Stimulated activated CD4-positive, alpha-beta T cell treated with anti-CD3 and anti-CD28 coated beads, Interleukin-1b, Interleukin-23, amount 100 ng/mL, for 1 hour (primary cell): ENCODE data around the gene CA9.
"Not testable (repeated sequence)": the region's sequence is repeated elsewhere in the genome, so short reads cannot be mapped to it uniquely, and the experiment has no call there.

ENCODE experiments used
- DNase-seq, 2 donors: peaks; one replicate each; pipeline ENCODE4 v3.0.0-alpha.2; 2020; ENCODE audit warnings: low read depth in 2 of 2

The CA9 gene

DNA sequence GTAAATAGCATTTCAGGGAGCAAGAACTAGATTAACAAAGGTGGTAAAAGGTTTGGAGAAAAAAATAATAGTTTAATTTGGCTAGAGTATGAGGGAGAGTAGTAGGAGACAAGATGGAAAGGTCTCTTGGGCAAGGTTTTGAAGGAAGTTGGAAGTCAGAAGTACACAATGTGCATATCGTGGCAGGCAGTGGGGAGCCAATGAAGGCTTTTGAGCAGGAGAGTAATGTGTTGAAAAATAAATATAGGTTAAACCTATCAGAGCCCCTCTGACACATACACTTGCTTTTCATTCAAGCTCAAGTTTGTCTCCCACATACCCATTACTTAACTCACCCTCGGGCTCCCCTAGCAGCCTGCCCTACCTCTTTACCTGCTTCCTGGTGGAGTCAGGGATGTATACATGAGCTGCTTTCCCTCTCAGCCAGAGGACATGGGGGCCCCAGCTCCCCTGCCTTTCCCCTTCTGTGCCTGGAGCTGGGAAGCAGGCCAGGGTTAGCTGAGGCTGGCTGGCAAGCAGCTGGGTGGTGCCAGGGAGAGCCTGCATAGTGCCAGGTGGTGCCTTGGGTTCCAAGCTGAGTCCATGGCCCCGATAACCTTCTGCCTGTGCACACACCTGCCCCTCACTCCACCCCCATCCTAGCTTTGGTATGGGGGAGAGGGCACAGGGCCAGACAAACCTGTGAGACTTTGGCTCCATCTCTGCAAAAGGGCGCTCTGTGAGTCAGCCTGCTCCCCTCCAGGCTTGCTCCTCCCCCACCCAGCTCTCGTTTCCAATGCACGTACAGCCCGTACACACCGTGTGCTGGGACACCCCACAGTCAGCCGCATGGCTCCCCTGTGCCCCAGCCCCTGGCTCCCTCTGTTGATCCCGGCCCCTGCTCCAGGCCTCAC lies at the start of gene CA9:
Gene CA9 (plus strand): TSS at position 797 of the 893 bp plus-strand sequence. CDS start 32 bp downstream, at position 829.
- DNase-seq = no peak

DNA sequence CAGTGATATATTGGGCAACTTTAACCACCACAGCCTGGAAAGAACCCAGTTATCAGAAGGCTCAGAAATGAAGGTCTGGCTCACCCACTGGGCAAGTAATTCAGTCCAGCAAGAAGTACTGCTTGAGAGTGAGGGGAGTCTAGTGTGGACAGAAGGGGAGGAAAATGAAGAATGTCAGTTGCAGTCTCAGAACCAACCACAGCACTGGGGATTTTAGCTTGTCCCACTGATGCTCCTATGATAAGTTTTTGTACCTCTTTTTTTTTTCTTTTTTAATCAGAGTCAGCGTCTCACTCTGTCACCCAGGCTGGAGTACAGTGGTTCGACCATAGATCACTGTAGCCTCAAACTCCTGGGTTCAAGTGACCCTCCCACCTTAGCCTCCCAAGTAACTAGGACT lies 46.2 kb upstream of the CA9 start:
- no peak for DNase-seq

DNA sequence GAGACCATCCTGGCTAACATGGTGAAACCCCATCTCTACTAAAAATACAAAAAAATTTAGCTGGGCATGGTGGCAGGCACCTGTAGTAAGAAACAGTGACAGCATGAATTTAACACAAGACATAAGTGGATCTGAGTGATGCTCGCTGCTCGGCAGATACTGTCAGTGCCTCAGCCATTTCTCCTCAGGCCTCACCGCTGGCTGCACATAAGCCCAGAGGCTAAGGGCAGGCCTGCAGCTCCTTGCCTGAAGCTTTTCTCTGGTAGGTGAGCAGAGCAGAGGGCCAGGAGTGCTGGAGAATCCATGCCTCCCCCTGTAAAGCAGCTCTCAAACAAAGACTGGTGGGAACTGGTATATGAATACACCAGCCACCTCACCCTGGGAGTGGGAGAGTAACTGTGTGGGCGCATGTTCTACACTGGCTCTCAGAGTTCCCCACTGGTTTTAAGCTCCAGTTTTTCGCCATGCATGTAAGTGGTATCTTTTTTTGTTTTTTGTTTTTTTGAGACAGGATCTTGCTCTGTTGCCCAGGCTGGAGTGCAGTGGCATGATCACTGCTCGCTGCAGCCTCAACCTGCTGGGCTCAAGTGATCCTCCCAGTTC lies 45.2 kb upstream of the CA9 start:
- DNase-seq = no peak

DNA sequence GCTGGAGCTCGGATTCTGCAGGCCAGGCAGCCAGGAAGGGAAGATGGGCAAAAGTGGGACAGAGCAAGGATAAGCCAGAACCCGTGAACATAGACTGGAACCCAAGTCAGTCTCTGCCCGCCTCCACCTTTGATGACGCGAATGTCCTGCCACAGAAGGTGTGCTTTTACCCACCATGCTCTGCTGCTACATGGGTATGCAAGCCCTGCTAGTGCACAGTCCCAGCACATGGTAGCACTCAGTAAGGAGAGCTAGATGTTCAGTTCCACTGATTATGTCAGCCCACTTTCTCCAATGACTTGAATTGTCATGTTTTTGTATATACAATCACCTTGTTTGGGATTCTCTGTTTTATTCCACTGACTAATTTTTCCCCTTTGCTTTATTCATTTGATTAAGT lies 44.1 kb upstream of the CA9 start:
- no peak for DNase-seq

DNA sequence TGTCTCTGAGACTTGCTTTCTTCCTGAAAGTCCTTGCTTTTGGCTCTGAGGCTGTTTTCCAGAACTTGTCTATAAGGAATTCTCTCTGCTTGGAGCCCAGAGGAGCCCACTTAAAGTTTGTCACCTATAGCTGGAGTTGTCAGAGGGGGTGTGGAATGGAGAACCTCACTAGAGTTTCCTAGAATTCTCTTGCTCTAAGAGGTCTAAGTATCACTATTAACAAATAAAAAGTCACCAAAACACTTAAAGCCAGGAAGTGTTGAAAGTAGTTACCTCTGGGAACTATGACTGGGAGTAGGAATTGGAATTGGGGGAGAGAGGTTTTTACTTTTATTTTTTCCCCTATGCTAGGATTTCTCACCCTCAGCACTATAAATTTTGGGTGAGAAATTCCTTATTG lies 38.0 kb upstream of the CA9 start:
- DNase-seq = no peak

DNA sequence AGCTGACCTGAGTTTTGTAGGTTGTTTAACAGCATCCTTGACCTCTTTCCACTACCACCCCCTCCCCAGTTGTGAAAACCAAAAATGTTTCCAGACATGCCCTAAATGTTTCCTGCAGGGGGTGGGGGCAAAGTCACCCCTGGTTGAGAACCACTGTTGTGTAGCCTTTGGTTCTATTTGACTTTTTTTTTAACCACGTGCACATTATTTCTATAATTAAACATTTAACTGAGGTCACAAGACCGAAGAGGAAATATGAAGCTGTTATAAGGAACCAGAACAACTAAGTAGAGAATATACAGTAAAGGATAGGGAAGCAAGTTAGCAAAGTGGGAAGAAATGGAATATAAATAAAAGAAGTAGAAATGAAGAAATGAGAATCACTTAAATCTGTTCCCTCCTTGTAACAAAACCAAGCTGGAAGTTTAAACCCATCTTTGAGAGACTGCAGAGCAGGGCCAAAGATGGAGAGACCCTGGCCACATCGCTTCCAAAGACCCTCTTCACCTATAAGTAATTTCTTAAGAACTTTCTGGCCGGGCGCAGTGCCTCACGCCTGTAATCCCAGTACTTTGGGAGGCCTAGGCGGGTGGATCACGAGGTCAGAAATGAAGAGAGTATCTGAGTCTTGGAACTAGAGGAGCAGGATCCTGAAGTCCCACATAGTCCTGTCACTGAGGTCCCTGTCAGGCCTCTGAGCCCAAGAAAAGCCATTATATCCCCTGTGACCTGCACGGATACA lies 37.4 kb upstream of the CA9 start:
- DNase-seq = no peak

DNA sequence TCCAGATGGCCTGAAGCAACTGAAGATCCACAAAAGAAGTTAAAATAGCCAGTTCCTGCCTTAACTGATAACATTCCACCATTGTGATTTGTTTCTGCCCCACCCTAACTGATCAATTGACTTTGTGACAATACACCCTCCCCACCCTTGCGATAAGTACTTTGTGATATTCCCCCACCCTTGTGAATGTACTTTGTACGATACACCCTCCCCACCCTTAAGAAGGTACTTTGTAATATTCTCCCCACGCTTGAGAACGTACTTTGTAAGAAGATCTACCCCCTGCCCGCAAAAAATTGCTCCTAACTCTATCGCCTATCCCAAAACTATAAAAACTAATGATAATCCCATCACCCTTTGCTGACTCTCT lies 36.9 kb upstream of the CA9 start:
- DNase-seq = not testable (repeated sequence)

DNA sequence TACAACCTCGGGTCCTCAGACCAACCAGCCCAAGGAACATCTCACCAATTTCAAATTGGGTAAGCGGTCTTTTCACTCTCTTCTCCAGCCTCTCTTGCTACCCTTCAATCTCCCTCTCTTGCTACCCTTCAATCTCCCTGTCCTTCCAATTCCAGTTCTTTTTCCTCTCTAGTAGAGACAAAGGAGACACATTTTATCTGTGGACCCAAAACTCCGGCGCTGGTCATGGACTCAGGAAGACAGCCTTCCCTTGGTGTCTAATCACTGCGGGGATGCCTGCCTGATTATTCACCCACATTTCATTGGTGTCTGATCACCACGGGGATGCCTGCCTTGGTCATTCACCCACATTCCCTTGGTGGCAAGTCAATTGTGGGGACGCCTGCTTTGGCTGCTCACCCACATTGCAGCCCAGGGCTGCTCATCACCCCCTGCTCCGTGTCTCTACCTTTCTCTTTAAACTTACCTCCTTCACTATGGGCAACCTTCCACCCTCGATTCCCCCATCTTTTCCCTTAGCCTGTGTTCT lies 36.2 kb upstream of the CA9 start:
- not testable (repeated sequence) for DNase-seq

DNA sequence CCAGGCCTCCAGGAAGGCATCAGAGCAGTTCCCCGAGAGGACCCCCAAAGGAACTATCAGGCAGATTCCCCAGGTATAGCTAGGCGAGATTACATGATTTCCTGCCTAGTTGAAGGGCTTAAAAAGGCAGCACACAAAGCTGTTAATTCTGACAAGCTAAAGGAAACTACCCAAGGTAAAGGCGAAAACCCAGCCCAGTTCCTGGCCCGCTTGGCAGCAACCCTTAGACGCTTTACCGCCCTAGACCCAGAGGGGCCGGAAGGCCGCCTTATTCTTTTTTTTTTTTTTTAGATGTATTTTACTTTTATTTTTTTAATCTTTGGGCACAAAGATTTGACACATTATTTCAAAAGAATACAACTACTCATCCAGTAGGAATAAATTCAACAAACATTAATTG lies 35.0 kb upstream of the CA9 start:
- DNase-seq = not testable (repeated sequence)

DNA sequence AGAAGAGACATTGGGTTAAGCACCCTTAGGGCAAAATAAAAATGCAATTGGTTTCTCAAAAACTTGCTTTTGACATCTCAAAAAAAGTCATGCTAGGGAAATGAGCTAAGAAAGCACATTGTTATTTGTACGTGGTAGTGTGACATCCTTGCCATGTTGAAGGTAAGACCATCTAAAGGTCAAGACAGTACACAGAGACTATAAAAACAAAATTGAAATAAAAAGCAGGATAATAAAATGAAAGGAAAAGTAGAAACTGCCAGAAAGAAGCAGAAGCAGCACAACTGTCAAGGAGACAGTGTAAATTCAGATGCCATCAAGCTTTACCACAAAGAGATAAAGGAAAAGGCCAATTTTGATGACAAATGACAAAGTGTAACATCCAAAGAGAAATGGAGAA lies 34.5 kb upstream of the CA9 start:
- not testable (repeated sequence) for DNase-seq

DNA sequence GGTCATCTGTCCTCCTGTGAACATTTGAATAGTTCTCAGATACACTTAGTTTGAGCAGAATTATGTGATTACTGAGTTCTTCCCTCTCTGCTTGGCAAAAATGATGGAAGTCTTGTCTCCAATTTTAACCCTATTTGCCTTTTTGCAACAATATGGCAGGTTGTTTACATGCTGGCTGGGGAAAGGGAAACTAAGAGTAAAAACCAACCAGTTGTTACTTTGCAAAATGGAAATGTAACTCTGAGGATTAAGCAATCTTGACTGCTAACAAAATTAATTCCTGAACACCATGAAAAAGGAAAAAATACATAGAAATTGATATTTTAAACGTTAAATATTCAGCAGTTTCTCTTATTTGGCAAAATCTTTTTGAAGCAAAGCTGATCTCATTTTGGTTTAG lies 34.1 kb upstream of the CA9 start:
- DNase-seq = no peak

DNA sequence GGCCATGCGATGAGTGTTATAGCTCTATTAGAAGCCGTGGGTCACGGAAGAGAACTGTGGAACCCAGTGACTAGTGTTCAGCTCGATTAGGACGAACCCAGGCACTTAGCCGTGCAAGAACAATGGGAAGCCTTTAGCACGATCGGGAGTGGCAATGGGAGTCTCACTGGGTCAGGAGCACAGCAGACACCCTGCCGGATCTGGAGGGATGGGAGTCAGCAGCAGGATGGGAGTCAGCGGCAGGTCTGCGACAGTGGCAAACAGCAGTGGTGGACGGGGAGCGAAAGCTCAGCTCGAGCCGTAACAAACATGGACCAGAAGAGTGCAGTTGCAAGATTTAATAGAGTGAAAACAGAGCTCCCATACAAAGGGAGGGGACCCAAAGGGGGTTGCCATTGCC lies 33.3 kb upstream of the CA9 start:
- DNase-seq = not testable (repeated sequence)

DNA sequence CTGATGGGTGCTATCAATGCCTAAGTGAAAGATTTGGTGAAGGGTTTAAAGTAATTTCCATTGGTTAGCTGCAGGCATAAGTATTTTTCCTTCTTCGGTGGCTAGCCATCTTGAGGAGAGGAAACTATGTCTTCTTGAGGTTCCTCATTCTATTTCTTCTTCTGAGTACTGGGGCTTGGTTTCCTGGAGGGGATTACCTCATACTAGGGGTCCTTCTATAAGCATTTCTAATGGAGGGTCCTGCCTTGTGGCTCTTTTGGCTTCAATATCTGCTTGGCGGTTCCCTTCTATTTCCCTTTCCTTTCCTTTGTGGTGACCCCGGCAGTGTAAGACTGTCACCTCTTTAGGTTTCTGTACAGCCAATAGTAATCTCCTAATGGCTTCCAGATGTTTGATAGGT lies 32.2 kb upstream of the CA9 start:
- not testable (repeated sequence) for DNase-seq

DNA sequence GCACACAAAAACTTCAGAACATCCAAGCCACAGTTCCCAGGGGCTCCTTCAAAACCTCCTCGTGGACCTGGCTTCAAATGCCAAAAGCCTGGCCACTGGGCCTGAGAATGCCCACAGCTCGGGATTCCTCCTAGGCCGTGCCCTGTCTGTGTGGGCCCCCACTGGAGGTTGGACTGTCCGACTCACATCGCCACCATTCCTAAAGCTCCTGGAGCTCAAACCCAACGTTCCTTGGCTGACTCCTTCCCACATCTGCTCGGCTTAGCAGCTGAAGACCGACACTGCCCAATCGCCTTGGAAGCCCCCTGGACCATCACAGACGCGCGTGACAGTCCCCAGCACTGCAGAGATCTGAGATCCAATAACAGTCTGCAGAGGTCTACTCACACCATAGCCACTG lies 30.7 kb upstream of the CA9 start:
- DNase-seq = no peak

DNA sequence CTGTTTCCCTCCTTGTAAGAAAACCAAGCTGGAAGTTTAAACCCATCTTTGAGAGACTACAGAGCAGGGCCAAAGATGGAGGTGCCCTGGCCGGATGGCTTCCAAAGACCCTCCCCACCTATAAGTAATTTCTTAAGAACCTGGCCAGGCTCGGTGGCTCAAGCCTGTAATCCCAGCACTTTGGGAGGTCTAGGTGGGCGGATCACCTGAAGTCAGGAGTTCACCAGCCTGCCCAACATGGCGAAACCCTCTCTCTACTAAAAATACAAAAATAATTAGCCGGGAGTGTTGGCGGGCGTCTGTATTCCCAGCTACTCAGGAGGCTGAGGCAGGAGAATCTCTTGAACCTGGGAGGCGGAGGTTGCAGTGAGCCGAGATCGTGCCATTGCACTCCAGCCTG lies 28.0 kb upstream of the CA9 start:
- not testable (repeated sequence) for DNase-seq

DNA sequence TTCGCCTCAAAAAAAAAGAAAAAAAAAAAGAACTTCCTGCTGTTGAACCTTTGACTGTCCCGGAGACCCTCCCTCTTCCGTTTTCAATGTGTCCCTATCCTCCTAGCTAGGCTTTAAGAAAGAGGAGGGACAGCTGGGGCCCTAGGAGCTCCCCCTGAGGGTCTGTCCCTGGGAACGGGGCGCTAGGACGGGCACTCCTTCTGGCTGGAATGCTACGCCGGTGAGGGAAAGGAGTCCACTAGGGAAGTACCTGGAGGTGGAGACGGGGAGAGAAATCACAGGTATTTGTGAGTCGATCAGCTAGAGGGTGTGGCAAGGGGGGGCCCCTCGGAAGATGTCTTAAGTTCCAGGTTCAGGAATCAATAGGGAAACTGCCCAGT lies 27.6 kb upstream of the CA9 start:
- DNase-seq = no peak

DNA sequence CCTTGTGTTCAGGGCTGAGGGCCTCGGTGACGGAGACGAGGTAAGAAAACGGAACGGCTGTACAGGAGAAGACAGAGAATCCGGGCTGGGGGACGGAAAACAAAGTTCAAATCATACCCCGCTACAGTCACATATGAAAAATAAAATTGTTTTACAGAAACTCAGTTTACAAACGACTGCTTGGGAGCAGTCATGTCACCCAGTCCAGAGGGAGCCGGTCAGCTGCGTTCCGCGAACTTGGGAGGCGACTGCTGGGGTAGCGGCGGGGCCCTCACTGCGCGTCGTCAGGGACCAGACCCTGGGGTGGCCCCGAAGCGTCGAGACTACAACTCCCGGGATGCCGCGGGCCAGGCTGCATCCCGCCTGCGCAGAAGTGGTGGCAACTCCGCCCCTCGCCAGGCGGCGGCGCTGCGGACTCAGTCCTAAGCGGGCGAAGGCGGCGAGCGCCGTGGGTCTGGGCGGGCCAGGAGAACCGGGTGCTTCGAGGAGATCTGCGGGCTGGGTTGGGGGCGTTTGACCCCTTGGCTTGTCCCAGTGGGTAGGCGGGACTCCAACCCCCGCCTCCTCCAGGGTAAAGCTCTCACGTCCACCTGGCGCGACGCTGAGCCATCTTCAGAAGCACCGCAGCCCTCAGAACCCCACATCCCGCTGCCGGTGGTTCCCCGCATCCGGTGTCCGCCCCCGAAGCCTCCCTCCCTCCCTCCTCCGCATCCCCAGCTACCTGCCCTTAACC lies 27.0 kb upstream of the CA9 start:
- DNase-seq = peak; percentile 75 to 89

DNA sequence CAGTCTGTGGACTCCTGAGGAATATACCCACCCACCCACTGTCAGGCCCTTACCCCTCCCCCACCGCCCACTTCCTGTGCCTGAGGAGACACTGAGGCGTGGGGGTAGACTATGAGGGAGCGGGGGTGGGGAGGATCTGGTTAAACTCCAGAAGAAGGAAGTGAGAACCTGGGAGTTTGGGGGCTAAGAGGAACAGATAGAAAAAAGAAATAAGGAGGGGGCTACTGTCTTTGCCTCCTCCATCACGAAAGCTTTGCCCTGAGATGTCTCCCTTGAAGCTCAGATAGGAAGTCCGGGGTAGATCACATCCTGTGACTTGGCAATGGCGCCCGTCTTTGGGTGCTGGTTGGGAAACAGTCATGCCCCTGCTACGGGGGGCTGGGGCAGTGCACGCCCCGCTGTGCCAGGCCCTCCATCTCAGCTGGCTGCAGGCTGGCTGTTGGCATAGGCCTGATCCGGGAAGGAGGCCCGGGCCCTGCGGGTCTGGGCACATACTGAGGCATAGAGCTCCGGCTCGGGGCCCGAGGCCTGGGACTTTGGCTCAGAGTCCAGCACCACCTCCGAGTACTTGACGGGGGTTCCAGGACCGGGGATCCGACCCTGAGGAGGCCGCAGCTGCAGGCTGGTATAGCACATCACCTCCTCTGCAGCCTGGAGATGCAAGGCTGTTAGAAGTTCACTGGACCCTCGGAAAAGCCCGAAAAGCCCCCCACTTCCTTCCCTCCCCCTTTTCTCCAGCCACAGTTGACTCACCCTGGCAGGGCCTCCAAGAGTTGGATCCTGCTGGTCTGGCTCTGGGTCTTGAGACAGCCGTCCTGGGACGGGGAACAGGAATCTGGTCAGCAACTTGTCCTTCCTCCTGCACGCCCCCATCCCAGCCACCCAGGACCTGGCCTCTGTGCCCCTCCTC lies 24.0 kb upstream of the CA9 start:
- DNase-seq = no peak

DNA sequence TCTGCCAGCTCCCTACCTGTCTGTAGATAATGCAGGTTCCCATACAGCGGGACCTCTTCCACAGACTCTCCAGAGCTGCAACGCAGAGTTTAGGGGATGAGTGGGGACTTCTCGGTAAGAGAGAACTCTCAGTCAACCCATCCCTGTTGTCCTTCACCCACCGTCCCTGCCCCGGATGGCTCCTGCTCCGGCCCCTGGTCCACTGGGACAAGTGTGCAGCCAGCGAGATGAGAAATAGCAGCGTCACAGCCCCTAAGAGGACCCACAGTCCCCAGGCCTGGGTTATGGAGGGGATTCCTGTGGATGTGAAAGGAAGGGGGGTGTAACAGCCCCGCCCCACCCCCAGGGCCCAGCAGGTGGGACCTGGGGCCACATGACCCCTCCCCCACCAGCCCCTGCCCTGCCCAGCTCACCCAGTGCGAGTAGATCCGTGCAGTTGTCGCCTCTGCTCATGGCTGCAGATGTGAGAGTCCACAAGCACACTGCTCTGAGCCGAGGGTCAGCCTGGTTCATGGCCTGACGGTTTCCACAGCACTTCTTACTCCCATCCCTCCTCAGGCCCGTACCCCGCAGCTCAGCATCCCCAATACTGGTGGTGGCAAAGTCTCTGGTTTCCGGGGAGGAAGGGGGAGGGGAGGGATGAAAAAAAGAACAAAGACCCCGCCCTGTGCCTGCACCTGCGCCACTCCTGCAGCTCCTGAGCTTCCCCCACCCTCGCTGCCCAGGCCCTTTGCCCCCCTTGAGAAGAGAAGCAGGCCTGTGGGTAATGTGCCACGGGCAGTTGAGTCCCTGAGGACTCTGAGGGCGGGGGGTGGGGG lies 23.2 kb upstream of the CA9 start, which contains the start of gene SIT1:
Gene SIT1 (minus strand): TSS at position 591 of the 818 bp plus-strand sequence. CDS start 78 bp downstream, at position 513.
- DNase-seq = no peak
